A673 (cell line): Measurements from ENCODE around the gene DLGAP1.

ENCODE experiments used
- CTCF ChIP-seq: fragments of 300-800, 200-600 bp; sonication (generic); conservative IDR thresholded peaks from 2 replicates; pipeline ENCODE4 v1.5.1; 2017; ENCODE audit warnings: low read depth, mild to moderate bottlenecking, antibody characterized with exemption, low read length, moderate library complexity, mixed read lengths
- EZH2 ChIP-seq: fragments of 200-600 bp; sonication (generic); IDR thresholded peaks from 2 replicates; pipeline ENCODE4 v1.6.1; 2017; ENCODE audit warnings: borderline replicate concordance, low read depth, mild to moderate bottlenecking, mixed read lengths, antibody characterized with exemption, low read length; ENCODE audit not compliant: poor library complexity, severe bottlenecking

- TF ChIP-seq CTCF (no peak), EZH2 (no peak)
Measured at GRCh38 chr18:3593381-3593903, 861.7 kb downstream of the DLGAP1 start.
